Hematopoietic multipotent progenitor cell treated with erythropoietin and hydrocortisone succinate and interleukin-3 and kit ligand, for 17 days (in vitro differentiated cells): ENCODE measurements around the gene UCN2.
"Not testable (repeated sequence)": the region's sequence is repeated elsewhere in the genome, so short reads cannot be mapped to it uniquely, and the experiment has no call there.

Experiments used
- DNase-seq: peaks from one replicate; pipeline ENCODE4 v3.0.0-alpha.2; 2015; ENCODE audit warnings: low spot score

UCN2 gene

GRCh38 chr3:48536116-48536515 lies 27.5 kb downstream of the UCN2 start:
- DNase-seq, result no peak

- DNase-seq, result no peak
Observed at GRCh38 chr3:48535578-48535977, 28.0 kb downstream of the UCN2 start.

- no peak for DNase-seq
Observed at GRCh38 chr3:48532977-48533337, 30.6 kb downstream of the UCN2 start.

GRCh38 chr3:48532271-48532976 lies 31.2 kb downstream of the UCN2 start:
- no peak for DNase-seq

- not testable (repeated sequence) for DNase-seq
Observed at GRCh38 chr3:48530701-48531100, 32.9 kb downstream of the UCN2 start.

GRCh38 chr3:48528754-48529153 lies 34.8 kb downstream of the UCN2 start:
- no peak for DNase-seq

- DNase-seq, result no peak
Observed at GRCh38 chr3:48528048-48528447, 35.5 kb downstream of the UCN2 start.

- no peak for DNase-seq
Observed at GRCh38 chr3:48524970-48525369, 38.6 kb downstream of the UCN2 start.

- no peak for DNase-seq
Observed at GRCh38 chr3:48521635-48522034, 41.9 kb downstream of the UCN2 start.

- no peak for DNase-seq
Observed at GRCh38 chr3:48519277-48519643, 44.3 kb downstream of the UCN2 start.

GRCh38 chr3:48518638-48519276 lies 44.8 kb downstream of the UCN2 start:
- DNase-seq, result no peak

GRCh38 chr3:48518069-48518468 lies 45.5 kb downstream of the UCN2 start:
- DNase-seq, result no peak

GRCh38 chr3:48516571-48516970 lies 47.0 kb downstream of the UCN2 start:
- no peak for DNase-seq

GRCh38 chr3:48514431-48515227 lies 49.0 kb downstream of the UCN2 start:
- no peak for DNase-seq
